ENCODE results near the gene CCBE1.

CCBE1 gene

GRCh38 chr18:59627414-59627813 lies 69.8 kb downstream of the CCBE1 start:
- FAIRE-seq = no peak
- no peak for DNase-seq (ENCODE audit: extremely low spot score, insufficient read length, low read depth)

GRCh38 chr18:59624369-59624765 lies 72.9 kb downstream of the CCBE1 start:
- no peak for FAIRE-seq

GRCh38 chr18:59623456-59624368 lies 73.5 kb downstream of the CCBE1 start:
- FAIRE-seq (no peak), DNase-seq (ENCODE audit: extremely low spot score, insufficient read length, low read depth) (no peak)

More at GRCh38 chr18:59624369-59624765, 72.9 kb downstream of the CCBE1 start:
- DNase-seq (ENCODE audit: extremely low spot score, insufficient read length, low read depth) = no peak

GRCh38 chr18:59621027-59621426 lies 76.2 kb downstream of the CCBE1 start:
- DNase-seq (ENCODE audit: extremely low spot score, insufficient read length, low read depth) (no peak), FAIRE-seq (no peak)

- FAIRE-seq = no peak
Measured at GRCh38 chr18:59620381-59620780, 76.8 kb downstream of the CCBE1 start.

GRCh38 chr18:59619816-59620215 lies 77.4 kb downstream of the CCBE1 start:
- FAIRE-seq (no peak), DNase-seq (ENCODE audit: extremely low spot score, insufficient read length, low read depth) (no peak)

More at GRCh38 chr18:59620381-59620780, 76.8 kb downstream of the CCBE1 start:
- DNase-seq (ENCODE audit: extremely low spot score, insufficient read length, low read depth) = no peak

- no peak for DNase-seq (ENCODE audit: extremely low spot score, insufficient read length, low read depth)
- FAIRE-seq = no peak
Measured at GRCh38 chr18:59617468-59617932, 79.7 kb downstream of the CCBE1 start.

GRCh38 chr18:59616501-59616900 lies 80.7 kb downstream of the CCBE1 start:
- FAIRE-seq (no peak), DNase-seq (ENCODE audit: extremely low spot score, insufficient read length, low read depth) (no peak)

- no peak for DNase-seq (ENCODE audit: extremely low spot score, insufficient read length, low read depth)
- no peak for FAIRE-seq
Measured at GRCh38 chr18:59613903-59614302, 83.3 kb downstream of the CCBE1 start.

- DNase-seq (ENCODE audit: extremely low spot score, insufficient read length, low read depth) (no peak), FAIRE-seq (no peak)
Measured at GRCh38 chr18:59612381-59612780, 84.8 kb downstream of the CCBE1 start.

- FAIRE-seq (no peak), DNase-seq (ENCODE audit: extremely low spot score, insufficient read length, low read depth) (no peak)
Measured at GRCh38 chr18:59610546-59611140, 86.6 kb downstream of the CCBE1 start.

GRCh38 chr18:59609654-59610053 lies 87.6 kb downstream of the CCBE1 start:
- FAIRE-seq (no peak), DNase-seq (ENCODE audit: extremely low spot score, insufficient read length, low read depth) (no peak)

GRCh38 chr18:59607471-59607870 lies 89.8 kb downstream of the CCBE1 start:
- no peak for FAIRE-seq
- DNase-seq (ENCODE audit: extremely low spot score, insufficient read length, low read depth) = no peak

- DNase-seq (ENCODE audit: extremely low spot score, insufficient read length, low read depth) (no peak), FAIRE-seq (no peak)
Measured at GRCh38 chr18:59607078-59607379, 90.2 kb downstream of the CCBE1 start.

GRCh38 chr18:59606193-59607077 lies 90.8 kb downstream of the CCBE1 start:
- DNase-seq (ENCODE audit: extremely low spot score, insufficient read length, low read depth) (no peak), FAIRE-seq (no peak)

GRCh38 chr18:59605633-59606192 lies 91.5 kb downstream of the CCBE1 start:
- DNase-seq (ENCODE audit: extremely low spot score, insufficient read length, low read depth) (no peak), FAIRE-seq (no peak)

- FAIRE-seq (no peak), DNase-seq (ENCODE audit: extremely low spot score, insufficient read length, low read depth) (no peak)
Measured at GRCh38 chr18:59604877-59605276, 92.3 kb downstream of the CCBE1 start.

GRCh38 chr18:59597049-59597448 lies 100.2 kb downstream of the CCBE1 start:
- DNase-seq (ENCODE audit: extremely low spot score, insufficient read length, low read depth) (no peak), FAIRE-seq (no peak)

- FAIRE-seq (no peak), DNase-seq (ENCODE audit: extremely low spot score, insufficient read length, low read depth) (no peak)
Measured at GRCh38 chr18:59593291-59593717, 103.9 kb downstream of the CCBE1 start.

GRCh38 chr18:59592624-59593023 lies 104.6 kb downstream of the CCBE1 start:
- DNase-seq (ENCODE audit: extremely low spot score, insufficient read length, low read depth) (no peak), FAIRE-seq (no peak)

Measured in GM18507 (cell line).